Hepatic stellate cell (primary cell): ENCODE results near the gene TMEM131.
A peak's percentile ranks its signal among the peaks of the same experiment; 100 is the strongest.
"Not testable (repeated sequence)": the region's sequence is repeated elsewhere in the genome, so short reads cannot be mapped to it uniquely, and the experiment has no call there.

Experiments
- DNase-seq: peaks from one replicate; pipeline ENCODE4 v3.0.0; 2011; ENCODE audit warnings: low spot score

Gene TMEM131

DNA sequence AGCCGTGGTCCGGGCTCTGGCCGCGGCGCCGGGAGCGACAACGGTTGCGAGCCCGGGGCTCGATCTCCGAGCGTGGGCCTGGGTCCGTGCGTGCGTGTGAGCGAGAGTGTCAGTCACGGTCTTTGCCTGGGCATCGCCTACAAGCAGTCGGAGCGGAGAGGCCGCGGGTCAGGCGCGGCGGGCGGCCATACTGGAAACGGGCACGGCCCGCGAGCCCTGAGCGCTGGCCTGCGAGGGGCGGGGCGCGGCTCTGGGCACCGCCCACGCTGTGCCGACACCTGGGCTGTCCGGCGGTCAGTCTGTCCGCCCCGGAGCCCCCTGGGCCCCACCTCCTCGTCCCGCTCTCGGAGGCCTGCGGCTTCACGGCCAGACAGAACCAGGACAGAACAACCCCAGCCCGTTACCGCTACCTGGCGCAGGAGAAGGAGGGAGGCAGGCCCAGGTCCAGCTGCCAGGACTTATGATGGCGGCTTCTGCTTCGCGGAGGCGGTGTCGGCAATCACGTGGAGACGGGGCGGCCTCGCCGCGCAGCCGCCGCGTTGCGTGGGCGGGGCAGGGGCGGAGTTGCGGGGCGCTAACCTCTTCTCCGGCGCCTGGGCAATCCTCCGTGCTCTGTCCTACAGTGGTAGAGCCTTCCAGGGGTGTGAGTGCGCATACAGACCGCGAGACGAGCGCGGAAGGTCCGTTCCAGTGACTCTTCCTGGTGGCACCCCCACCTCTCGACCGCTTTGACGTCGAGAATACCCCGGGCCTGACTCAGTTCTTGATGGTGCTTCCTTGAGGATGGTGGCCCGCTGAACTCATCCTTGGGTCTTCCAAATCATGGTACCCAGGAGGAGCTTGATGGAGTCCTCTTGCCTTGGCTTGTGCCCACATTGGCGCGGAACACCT lies at the start of gene TMEM131:
TMEM131 (minus strand) TSS at position 215 of the 891 bp plus-strand sequence. CDS start 286 bp downstream, outside the sequence.
- DNase-seq: peak; percentile 94

DNA sequence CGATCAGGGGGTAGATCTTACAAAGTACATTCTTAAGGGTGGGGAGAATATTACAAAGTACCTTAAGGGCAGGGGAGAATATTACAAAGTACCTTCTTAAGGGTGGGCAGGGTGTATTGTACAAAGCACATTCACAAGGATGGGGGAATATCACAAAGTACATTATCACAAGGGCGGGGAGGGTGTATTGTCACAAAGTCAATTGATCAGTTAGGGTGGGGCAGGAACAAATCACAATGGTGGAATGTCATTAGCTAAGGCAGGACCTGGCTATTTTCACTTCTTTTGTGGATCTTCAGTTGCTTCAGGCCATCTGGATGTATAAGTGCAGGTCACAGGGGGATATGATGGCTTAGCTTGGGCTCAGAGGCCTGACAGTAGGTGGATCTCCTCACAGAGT lies 49.0 kb upstream of the TMEM131 start:
- DNase-seq: not testable (repeated sequence)

DNA sequence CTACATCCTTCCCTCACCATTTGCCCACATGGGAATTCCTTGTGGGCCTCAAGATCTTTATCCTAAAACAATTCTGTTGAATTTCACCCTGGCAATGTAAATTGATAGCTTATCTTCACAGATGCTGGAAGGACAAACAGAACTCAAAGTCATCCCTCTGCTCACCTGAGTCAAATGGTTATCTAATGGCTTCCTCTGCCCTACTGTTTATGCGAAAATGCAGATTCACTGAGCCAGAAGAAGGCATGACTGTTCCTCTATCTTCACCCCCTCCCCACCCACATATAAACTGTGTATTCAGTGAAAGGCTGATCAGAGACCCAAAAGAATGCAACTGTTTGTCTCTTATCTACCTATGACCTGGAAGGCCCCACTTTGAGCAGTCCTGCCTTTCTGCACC lies 47.4 kb upstream of the TMEM131 start:
- DNase-seq: no peak

DNA sequence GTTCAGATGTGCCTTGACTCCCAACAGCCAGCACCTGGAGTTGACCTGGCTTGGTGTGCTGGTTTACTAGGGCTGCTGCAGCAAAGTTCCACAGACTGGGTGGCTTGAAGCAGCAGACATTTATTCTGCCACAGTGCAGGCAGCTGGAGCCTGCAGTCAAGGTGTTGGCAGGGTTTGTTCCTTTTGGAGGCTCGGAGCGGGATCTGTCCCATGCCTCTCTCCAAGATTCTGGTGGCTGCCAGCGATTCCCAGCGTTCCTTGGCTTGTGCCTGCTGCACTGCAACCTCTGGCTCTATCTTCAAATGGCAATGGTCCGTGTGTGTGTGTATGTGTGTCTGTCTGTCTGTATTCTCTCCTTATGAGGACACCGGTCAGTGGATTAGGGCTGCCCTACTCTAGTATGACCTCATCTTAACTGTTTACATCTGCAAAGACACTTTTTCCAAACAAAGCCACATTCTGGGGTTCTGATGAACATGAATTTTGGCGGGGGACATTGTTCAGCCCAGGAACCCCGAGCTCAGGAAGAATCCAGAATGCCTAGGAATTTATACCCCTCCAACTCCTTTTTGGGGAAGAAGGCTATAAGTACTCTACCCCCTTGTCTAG lies 44.7 kb upstream of the TMEM131 start:
- DNase-seq: no peak

DNA sequence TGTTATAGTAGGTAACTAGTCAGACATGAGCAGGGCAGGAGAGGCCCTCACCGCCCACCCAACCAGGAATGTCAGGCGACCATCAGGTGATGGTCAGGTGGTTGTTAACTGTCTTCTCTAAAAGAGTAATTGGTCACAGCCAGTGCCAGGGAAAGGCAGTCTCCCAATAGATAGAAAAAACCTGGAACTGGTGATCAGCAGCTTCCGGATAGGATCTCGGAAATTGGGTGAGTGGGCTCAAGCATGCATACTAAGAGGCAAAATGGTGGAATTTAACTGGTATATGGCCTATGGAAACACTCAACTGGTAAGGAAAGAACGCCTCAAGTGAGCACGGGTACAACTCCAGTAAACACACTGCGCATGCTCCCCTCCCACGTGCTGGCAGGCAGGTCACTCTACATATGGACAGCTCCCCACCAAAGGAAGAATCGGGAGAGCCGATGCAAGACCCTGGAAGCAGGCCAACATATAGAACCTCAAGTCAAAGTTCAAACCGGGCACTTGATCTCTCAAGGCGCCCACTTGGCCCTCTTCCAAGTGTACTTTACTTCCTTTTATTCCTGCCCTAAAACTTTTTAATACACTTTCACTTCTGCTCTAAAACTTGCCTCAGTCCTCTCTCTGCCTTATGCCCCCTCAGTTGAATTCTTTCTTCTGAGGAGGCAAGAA lies 43.5 kb upstream of the TMEM131 start:
- no peak for DNase-seq

GRCh38 chr2:98037666-98038336 lies 42.1 kb upstream of the TMEM131 start:
- no peak for DNase-seq

DNA sequence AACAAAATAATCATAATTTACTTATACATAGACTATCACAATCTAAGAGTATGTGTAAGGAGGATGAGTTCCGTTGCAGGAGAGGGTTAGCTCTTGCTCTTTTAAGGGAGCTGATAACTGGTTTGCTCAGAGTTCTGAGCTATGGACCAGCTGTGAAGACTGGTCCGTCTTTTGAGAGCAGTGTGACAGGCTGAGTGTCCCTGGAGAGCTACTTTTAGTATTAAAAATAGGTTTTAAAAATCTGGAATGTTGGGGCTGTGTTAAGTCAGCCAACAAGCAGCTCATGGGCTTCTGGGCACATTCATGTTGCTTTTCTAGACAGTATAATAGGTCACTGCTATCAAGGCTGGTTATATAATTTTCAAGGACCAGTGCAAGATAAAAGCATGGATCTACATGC lies 41.5 kb upstream of the TMEM131 start:
- no peak for DNase-seq

DNA sequence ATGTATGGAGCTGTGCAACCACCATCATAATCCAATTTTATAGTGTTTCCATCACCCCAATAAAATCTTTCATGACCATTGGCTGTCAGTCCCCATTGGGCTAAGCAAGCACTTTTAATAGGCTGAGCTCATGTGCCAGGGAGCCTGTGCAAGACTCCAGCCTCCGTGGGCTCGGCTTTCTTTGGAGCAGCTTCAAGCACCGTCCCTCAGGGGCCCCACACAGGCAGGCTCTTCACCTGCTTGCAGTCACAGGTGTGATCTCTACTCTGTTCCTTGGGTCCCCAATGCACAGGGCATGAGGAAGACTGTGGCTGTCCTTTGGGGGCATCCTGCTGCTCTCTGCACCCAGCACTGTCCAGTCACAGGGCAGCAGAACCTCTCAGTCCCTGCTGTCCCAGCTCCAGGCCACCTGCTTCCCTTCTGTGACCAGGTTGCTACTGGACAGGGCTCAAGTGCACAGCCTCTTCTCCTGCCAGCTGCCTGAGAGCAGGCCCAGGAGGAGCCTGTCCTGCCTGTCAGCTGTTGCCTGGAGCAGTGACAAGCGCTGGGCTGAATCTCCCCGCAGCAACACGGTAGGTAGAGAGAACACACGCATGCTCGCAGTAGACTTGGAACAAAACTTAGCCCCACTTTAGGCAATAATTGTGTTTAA lies 40.7 kb upstream of the TMEM131 start:
- DNase-seq: no peak

DNA sequence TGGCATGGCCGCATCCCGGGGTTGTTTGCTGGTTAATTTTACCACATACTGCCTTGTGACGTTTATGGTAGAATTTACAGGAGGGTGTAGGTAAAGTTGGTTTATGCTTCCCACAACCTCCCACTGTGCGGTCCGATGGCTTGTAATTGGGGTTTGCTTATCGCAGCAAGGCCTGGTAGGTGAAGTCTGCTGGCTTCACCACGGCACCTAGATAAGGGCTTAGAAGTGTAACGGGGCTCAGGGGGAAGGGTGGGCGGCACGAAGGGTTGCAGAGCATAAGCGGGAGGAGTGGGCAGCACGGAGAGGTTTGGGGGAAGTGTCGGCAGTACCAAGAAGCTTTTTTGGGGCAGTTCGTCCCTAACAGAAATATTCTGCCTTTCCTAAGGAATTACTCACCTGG lies 39.0 kb upstream of the TMEM131 start:
- DNase-seq: no peak

DNA sequence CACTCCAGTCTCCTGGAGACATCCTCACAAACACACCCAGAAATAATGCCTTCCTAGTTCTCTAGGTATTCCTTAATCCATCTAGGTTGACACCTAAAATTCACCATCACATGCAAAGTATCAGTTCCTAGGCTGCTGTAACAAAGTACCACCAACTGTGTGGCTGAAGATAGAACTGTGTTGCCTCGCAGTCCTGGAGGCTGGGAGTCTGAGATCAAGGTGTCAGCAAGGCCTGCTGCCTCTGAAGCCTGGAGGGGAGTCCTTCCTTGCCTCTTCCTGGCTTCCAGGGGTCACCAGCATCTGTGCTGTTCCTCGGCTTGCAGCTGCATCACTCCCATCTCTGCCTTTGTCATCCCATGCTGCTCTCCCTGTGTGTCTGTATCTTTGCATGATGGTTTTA lies 36.3 kb upstream of the TMEM131 start:
- no peak for DNase-seq

DNA sequence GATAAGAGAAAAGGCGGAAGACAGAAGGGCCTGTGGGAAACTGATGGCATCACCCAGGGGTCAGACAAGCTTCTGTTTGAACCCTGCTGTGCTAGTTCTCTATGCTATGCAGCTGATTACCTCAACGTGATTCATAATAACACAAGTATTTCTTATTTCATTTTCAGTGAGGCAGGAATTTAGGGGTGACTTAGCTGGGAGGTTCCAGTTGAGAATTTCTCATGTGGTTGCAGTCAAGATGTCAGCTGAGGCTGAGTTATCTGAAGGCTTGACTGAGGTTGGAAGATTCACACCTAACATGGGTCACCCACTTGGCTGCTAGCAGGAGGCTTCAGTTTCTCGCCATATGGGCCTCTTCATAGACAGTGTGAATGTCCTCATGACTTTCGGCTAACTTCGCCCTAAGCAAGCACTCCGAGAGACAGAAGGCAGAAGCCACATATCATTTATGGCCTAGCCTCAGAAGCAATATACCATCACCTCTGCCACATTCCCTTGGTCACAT lies 34.0 kb upstream of the TMEM131 start:
- no peak for DNase-seq

DNA sequence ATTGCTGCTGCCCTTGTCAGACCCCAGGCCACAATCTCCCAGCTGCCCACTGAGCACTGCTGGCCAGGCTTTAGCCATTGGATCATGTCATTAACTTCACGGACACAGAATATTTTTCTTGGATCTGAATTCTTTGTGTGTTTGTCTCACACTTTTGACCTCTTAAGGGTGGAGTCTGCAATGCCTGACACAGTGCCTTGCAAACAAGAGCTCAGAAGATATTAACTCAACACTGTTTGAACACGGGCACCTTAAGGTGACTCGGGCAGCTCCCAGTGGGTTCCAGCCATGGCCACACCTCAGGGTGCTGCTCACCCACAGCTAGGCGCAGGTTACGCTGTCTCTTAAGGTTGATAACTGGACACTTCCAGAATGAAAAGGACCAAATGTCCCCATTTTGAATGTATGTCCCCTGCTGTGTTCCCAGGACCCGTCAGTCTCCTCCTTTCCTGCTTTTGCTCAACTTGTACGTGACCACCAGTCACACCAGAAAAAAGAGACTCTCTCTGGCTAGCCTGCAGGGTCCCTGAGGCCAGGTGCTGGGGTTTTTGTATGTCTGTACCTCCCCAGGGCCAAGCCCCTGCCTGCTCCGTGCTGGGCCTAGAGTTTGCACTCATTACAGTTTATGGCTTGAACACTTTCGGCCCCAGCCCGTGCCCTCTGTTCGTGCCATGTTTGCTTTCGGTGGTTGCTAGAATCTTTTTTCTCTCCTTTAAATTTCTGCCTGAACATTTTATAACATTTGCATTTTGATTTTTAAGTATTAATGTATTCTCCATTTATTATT lies 33.4 kb upstream of the TMEM131 start:
- no peak for DNase-seq

DNA sequence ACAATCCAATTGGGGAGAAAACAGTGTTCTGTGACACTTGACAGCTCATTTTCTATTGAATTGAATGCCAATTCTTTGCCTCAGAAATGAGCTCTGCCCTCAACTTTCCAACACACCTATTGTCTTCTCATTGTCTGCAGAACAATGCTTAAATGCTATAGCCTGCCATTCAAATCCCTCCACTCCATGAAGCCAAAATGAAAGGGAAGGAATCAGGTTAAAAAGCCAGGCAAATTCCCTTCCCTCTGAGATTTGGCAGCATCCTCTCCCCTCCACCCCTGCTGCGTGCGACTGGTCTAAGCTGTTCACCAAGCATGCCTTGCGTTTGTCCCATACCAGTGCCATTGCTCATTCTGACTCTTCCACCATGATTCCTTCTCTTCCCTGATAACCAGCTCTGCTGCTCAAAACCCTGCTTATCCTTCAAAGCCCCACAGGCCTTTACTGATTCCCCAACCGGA lies 32.4 kb upstream of the TMEM131 start:
- peak; percentile 72 for DNase-seq

DNA sequence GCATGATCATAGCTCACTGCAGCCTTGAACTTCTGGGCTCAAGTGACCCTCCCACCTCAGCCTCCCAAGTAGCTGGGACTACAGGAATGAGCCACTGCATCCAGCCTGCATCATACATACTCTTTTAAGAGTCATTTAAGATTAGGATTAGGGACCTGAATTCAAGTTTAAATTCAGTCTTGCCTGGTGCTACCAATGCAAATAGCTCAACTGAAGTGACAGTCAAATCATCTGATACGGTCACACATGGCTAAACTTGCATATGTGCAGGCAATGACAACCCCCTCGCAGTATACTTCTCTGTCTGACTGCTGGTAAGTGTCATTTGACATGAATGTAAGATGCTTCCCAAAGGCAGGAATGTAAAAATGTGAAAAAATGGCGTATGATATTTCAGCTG lies 31.8 kb upstream of the TMEM131 start:
- DNase-seq: no peak

GRCh38 chr2:98026927-98027522 lies 31.3 kb upstream of the TMEM131 start:
- no peak for DNase-seq

GRCh38 chr2:98026292-98026691 lies 30.5 kb upstream of the TMEM131 start:
- DNase-seq: no peak

DNA sequence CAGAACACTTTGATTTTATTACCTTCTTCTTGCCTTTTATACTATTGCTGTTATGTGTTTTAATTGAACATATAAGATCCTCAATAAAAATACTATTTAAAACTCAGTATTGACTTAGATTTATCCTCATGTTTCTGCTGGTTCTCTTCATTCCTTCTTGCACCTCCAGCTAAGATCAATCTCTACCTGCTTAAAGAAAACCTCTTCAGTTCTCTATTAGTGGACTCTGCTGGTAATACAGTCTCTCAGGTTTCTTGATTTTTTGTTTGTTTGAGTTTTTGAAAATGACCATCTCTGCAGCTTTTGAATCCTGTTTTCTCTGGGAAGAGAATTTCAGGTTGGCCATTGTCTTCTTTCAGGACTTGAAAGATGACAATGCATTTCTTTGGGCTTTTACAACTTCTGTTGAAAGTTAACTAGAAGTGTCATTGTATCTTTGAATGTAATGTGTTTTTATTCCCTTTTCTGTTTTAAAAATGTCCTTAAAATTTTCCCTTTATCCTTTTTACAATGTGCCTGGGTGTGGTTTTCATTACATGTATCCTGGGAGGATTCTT lies 29.8 kb upstream of the TMEM131 start:
- DNase-seq: no peak

DNA sequence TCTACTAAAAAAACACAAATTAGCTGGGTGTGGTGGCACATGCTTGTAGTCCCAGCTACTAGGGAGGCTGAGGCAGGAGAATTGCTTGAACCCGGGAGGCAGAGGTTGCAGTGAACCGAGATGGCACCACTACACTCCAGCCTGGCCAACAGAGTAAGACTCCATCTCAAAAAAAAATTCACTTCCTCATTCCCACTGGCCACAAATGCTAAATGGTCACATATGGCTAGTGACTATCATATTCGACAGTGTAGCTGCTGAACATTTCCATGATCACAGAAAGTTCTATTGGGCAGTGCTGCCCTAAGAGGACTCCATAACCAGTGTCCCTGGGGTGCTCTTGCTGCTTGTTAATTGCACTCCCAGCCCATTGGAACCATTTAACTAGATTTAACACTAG lies 26.3 kb upstream of the TMEM131 start:
- not testable (repeated sequence) for DNase-seq

DNA sequence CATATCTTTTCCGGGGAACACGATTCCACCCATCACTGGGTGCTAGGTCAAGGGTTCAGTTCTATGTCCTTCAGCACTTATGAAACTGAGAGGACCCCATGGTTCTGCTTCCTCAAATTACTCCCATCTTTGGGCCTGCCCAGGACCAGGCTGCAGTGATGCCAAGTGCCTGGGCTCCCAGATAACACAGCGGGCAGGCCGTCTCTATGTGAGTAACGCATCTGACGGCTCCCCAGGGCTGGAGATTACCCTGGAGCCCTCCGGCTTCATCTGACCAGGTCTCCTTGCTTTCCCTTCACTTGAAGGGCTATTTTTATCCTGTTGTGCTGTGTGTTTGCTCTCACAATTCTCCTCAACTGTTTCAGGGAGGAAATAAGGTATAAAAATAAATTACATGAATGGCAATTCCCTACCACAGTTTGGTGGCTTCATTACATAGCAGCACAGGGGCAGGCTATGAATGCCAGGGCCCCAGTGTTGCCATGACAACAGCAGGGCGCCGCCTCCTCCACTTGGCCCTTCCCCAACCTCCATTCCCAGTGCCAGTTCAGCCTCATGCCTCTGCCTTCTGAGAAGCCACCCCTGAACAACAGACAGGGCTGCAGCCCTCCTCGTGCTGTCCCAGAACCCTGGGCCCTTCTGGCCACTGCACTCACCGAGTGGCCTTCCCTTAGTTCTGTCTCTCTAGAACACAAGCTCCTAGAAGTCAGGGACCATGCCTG lies 25.4 kb upstream of the TMEM131 start:
- DNase-seq: no peak
